HG02884 (cell line): ENCODE data around the gene TENT5C.

ENCODE experiments used
- ATAC-seq: cut with Tn5 transposase; IDR thresholded peaks from one replicate; pipeline ENCODE4 v1.9.1; 2021; ENCODE audit warnings: mild to moderate bottlenecking, moderate library complexity; ENCODE audit not compliant: unreplicated experiment

TENT5C gene

DNA sequence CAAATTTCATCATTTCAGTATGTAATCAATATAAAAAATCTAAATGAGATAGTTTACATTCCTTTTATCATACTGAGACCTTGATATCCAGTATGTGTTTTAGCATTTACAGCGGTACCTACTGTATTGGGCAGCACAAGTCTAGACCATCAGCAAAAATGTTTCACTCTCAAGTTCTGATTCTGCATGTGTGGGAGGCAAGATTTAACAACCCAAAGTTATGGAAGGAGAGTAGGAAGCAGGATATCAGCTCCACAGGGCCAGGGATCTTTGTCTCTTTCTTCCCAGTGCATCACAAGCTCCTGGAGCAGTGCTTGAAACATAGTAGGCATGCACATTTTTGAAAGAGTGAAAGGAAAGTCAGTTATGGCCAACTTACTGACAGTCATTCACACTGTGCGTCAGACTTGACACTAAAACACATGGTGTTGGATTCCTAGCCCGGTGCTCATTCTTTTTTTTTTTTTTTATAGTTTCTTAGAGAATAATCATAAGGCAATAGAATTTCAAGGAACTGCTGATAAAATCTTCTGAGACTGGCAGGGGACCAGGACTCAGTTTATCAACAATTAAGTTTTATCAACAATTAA, 6.1 kb downstream of the TENT5C start:
- ATAC-seq, result no peak

DNA sequence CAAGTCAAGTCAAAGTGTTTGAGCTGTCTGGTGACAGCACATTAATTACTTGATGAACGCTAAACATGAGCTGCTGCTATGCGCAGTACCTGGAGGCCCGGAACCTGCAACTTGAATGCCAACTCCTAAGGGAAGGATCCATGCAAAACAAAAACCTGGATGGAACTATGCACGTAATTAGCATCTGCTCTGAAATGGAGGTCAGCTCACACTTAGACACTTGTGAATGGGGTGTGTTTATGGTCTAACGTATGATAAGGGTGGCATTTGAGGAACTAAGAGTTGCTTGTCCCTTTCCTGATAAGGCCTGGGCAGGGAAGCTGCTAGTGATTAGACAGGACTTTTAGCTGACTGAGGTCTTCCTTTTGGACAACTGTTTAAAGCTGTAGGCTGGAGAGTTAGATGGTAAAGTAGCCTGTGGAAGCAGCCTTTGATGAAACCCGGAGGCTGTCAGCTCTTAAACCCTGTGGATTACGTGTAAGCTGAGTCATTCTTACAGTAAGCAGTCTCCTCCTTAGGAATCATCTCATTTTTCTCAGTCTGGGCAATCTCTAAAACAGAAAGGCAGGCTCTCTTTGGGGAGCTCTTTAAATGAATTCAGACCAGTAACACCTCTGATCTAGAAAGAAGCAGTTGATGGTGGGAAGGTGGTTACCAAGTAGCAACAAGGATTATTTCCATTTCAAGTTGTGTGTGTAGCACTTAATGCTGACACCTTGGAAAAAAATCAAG, 6.8 kb downstream of the TENT5C start:
- no peak for ATAC-seq

DNA sequence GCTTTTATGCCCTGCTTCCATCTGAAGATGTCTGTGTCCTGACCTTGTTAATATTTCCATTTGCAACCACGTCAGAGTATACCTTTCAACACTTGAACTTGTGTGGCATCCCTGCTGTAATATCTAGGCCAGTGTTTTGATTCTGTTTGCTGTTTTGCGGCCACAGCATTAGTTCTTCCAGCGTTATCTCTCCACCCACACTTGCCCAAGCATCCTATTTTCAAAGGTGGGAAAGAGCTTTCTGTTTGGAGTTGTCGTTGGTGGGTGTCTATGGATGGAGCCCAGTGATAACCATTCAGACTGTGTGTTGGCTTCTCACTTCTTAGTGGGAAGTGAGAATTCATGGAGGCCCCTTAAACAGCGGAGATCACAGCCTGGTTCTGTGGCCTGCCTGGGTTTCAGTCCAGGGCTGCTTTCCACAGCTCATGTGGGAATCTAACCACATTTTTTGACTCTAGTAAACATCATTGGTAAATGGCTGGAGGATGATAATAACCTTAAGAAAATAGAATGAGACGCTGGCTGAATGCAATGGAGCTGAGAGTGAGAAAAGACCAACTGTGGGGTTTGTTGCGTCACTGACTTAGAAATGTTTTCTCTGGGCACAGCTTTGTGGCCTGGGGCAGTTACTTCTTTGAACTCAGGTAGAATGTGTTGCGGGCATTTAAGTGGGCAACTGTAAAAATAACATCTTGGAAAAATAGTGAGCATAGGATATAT, 7.6 kb downstream of the TENT5C start:
- no peak for ATAC-seq

DNA sequence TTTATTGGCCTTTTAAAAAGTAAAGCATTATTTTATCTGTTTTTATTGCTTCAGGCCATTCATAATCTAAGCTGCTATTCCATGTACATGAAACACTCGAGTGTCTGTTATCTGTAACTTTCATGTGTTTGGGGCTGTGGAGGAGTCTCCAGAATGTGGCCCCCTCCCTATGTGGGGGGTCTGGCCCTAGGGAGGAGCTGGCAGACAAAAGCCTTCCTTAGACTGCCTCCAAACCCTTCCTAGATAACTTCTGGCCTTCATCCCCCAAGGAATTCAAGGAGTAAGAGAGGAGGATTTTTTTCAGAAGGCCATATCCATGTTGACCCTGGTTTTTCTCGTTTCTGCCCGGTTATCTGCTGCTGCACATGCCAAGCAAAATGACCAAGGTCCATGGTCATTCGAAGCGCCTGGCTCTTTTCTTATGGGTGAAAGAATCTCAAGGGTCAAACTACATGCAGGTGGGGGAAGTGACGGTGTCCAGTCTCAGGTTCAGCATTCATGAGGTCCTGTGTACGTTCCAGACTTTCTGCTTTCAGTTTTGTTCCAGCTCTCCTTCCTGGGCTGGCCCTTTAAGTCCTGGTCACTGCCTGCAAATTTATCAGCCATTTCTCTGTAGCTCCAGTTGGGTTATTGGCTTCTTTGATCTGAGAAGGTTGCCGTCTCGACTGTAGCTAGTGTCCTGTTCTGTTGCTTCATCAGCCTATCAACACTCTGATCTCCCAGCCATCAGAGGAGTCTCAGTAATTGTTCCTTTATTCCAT, 8.3 kb downstream of the TENT5C start:
- ATAC-seq, result no peak

DNA sequence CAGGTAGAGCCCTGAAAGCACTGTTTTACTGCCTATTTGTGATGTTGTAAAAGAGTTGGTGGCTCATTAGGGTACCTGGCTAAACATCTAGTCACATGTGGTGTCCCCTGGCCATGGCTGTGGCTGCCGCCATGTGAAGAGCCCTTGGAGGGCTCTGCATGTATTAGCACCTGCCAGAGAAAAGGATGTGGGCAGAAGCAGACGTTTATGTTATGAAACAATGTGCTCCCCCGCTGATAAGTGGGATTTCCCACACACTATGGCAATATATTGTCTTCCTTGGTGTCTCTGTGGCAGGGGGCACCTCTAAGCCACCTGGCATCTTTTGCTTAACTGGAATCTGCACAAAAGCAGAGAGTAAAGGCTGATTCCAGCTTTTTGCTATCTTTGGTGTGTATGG, 9.6 kb downstream of the TENT5C start:
- ATAC-seq, result no peak

DNA sequence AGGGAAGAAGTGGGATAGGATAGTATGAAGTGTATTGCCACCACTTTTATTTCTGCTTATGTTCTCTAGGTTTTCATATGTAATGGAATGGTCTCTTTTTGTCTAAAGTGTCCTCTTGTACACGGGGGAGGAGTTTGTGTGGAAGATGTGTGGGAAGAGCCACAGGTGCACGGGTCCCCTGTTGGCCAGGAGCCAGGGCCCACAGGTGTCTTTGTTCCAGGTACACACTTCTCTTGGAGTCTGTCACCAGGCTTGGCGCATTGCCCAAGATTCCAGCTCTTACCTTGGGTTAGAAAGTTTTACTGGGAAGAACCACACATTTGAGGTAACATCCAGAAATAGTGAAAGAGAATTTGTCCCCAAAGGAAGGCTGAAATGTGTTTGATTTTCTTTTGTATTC, 10.5 kb downstream of the TENT5C start:
- ATAC-seq, result no peak

DNA sequence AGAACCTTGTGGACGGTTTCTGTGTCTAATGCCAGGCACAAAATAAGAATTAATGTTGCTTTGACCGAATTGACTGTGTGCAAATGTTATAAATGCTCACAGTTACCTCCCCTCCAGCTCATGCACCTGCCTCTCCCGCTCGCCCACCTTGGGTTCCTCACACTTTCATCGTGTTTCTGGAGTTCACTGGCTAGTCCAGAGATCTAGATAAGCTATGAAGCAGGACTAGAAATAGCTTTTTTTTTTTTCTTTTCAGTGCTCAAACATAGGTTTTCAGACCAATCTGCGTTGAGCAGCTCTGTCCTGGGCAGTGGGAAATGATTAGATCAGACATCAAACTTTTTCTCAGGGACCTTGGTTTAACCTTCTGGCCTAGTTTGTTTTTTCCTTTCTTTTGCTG, 11.1 kb downstream of the TENT5C start:
- ATAC-seq, result no peak

DNA sequence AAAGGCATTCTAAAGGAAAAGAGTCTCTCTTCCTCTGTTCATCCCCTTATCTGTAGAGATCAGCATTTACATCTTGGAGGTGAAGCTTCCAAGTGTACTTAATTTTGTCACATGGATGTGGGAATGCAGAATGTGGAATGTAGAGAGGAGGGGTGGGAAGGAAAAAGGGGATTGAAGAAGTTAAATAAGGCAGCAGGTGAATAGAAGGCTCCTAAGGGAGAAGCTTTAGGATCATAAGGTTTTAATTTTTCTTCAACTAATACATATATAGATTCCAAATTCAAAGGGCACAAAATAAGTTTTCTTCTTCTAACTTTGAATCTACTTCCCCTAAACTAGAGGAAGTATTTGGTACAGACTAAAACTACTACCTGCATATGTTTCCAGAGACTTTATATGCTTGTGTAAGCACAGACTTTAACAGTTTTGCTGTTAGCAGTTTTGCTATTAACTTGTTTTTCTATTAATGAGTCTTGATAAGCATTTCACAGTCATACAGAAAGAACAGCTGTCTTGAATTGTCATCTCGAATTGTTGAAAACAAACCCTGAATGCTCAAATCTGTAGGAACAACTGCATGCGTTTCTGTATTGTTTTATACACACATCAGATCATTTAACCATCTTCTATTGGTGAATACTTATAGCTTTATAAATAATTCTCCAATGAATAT, 12.7 kb downstream of the TENT5C start:
- ATAC-seq, result no peak

DNA sequence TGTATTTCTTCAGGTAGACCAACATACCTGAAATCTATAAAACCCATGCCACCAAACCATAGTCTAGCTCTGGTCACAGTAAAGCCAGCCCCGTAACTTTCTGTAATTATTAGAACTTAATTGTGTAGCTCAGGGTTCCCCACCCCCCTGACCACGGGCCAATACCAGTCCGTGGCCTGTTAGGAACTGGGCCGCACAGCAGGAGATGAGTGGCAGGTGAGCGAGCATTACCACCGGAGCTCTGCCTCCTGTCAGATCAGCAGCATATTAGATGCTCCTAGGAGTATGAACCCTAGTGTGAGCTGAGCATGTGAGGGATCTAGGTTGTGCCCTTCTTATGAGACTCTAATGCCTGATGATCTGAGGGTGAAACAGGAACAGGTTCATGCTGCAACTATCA, 14.6 kb downstream of the TENT5C start:
- no peak for ATAC-seq

DNA sequence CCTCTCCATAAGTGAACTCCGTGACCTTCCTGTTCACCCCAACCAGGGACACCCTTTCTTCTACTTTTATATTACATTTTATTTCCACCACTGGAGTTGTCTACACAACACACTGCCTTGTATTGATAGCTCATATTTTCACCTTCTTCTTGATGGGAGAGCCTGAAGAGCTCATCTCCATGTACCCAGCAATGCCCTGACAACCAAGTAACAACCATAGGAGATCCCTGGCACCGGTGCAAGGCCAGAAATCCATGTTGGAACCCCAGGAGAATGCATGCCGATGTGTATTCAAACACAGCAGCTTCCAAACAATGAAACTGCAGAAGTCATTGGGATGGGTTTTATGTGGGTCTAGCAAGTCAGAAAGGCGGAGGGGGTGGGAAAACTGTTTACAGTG, 15.5 kb downstream of the TENT5C start:
- ATAC-seq, result no peak

DNA sequence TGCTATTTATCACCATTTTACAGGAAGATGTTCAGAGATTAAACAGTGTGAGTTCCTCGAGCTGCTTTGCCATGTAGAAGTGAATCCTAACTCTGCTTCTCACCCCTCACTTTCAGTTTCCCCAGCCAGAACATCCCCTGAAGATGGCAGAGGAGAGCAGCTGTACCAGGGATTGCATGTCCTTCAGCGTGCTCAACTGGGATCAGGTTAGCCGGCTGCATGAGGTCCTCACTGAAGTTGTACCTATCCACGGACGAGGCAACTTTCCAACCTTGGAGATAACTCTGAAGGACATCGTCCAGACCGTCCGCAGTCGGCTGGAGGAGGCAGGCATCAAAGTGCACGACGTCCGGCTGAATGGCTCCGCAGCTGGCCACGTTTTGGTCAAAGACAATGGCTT, 16.9 kb downstream of the TENT5C start:
- ATAC-seq, result no peak

DNA sequence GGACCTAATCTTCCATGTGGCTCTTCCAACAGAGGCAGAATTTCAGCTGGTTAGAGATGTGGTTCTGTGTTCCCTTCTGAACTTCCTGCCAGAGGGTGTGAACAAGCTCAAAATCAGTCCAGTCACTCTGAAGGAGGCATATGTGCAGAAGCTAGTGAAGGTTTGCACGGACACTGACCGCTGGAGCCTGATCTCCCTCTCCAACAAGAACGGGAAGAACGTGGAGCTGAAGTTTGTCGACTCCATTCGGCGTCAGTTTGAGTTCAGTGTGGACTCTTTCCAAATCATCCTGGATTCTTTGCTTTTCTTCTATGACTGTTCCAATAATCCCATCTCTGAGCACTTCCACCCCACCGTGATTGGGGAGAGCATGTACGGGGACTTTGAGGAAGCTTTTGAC, 17.3 kb downstream of the TENT5C start:
- no peak for ATAC-seq

DNA sequence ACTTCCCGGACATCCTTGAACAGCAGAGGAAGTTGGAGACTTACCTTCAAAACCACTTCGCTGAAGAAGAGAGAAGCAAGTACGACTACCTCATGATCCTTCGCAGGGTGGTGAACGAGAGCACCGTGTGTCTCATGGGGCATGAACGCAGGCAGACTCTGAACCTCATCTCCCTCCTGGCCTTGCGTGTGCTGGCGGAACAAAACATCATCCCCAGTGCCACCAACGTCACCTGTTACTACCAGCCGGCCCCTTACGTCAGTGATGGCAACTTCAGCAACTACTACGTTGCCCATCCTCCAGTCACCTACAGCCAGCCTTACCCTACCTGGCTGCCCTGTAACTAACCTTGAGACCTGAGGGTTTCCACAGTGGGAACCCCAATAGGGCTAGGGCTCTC, 17.9 kb downstream of the TENT5C start:
- ATAC-seq, result no peak

DNA sequence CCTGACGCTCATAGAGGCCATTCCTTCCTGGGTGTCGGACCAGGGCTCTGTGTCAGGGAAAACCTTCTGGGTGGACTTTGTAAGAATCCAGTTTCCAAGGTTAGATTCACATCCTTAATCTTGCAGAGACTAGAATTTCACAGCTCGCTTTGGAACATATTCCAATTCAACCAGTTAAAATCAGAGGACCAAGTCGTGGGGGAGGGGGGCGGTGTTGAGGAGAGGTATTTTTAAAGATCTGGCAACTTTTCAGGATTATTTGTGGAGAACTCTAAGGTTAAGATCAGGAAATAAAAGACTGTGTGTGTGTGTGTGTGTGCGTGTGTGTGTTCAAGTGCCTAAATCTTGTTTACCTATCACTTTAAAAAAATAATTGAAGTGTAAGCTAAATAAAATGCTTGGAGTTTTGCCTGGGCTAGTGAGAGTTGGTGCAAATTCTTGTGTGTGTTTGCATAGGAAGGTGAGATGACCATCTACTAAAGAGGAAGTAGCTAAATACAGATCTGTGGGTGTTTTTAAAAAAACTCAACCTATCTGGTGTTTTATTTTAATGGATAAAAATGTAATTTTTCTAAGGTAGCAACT, 21.8 kb downstream of the TENT5C start:
- ATAC-seq, result no peak

DNA sequence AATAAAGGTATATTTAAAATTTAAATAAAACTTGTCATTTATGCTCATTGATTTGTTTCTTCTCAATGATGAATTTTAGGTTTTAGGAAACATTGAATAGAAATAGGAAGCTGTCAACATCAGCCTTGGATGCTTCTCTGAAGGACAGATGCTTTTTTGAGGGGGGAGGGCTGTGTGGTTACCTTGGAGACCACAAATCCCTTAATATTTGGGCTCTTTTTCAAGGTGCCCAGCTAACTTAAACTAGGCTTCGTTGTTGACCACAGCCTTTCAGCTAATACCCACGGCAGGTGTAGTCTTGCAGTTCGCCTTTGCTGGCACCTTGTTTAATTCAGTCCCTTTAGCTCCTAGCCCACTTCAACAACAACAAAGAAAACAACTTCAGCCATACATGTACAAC, 22.5 kb downstream of the TENT5C start:
- ATAC-seq, result no peak

DNA sequence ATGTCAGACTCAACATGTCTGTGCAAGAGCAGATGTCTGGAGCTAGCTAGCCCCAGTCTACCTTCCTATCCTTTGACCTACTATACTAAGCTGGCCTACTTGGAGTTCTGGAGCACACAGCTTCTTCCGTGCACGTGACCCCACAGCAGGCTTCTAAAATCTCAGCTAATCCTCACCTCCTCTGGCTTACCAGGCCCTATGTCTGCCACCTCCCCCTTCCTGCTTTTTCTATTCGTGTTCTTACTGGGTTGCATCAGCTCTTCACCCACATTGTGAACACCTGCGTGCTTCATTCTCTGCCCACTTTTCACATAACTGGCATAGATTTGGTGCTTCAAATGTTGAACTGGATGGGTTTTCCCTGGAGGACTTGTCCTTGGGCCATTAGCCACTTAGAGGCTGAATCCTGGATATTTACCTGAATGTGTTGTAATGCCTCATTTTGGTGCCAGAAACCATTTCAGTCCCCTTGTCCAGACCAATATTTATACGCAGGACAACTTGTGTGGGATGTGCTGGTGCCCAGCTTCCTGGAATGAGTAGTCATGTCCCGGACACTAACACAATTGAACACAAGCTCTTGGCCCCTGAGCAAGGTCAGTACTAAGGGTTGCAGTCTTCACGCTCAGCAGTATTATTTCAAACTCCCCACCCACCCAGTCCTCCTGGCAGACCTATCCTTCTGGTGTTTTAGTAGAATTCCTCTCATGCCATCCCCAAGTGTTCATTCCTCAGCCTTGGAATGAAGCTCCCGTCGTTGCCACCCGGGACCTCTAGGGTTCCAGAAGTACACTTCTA, 24.0 kb downstream of the TENT5C start:
- ATAC-seq, result no peak

DNA sequence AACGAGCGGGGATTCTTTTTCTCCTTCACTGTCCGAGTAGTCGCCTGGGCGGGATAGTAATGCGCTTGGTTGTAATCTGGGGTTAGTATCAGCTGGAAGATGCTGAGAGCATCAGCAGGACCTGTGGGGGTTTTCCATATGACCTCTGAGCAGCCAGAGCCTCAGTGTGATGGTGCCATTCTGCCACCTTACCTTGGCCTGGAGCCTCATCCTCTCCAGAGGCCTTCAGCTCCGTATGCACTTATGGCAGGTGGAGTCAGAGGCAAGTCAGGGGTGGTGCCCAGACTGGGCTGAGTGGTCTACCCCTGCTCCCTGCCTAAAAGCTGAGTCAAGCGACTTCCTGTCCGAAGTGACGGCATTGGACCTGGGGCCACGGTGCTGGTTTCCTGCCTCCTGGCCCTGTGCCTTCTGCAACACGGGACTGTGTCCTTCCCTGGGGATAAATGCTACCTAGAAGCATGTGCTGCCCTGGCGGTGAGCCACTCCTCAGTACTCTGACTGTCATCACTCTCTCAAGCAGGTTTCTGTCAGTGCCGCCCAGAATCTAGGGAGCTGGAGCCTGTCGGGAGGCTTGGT, 24.7 kb downstream of the TENT5C start:
- ATAC-seq, result no peak

DNA sequence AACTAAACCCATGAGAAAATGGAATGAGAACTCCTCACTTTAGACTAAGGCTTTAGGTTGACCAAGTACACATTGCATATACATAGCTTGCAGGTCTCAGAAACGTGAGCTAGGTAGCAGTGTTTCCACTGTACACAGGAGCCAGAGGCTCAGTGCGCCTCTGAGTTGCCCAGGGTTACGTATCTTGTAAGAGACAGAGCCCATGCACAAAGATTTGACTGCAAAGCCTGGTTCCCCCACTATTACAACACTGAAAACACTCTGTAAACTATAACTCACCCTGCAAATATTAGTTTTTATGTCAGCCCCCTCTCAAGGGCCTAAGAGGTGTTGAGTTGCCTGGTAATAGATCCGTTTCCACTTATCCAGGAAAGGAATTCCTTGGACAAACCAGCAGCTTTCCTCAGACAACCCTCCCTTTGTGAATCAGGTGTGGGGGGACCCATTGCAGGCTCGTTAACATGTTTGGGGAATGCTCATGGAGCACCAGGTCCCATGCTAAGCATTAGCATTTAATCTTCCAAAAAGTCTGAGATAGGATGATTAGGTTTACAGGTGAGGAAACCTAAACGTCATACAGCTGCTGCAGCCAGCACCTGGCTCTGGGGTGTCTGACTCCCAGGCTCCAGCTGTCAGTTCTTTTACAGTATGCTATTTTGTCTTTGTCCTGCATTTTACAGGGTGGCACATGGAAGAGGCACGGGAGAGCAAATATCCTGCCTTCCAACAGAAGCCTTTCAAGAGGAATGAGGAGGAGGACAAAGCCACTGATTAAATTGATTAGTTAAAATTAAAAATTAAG, 25.7 kb downstream of the TENT5C start:
- ATAC-seq, result no peak
